ENCODE results near the gene ZNF865.

DNA sequence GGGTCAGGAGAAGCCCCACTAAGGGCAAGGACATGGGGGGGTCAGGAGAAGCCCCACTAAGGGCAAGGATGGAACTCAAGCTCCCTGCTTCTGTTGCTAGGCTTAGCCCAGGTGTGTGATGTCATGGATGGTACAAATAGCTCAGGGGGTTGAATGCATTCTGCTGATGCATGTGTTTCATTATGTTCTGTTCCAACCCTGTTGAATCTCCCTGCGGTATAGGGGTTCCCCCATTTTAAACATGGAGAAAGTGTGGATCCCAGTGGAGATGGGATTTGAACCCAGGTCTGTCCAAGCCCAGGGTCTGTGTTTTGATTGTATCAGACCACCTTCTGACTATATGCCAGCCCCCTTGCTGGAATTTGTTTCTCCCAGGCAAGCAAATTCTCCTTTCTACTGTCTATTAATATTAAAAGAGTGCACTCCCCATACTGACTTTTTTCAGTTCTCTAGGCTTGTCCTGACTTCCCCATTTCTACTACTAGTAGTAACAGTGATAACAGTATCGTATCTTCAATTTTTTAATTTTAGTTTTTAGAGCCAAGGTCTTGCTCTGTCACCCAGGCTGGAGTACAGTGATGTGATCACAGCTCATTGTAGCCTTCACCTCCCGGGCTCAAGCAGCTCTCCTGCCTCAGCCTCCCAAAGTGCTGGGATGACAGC lies 6.7 kb downstream of the ZNF865 start:
- TF ChIP-seq, protein P1, sequence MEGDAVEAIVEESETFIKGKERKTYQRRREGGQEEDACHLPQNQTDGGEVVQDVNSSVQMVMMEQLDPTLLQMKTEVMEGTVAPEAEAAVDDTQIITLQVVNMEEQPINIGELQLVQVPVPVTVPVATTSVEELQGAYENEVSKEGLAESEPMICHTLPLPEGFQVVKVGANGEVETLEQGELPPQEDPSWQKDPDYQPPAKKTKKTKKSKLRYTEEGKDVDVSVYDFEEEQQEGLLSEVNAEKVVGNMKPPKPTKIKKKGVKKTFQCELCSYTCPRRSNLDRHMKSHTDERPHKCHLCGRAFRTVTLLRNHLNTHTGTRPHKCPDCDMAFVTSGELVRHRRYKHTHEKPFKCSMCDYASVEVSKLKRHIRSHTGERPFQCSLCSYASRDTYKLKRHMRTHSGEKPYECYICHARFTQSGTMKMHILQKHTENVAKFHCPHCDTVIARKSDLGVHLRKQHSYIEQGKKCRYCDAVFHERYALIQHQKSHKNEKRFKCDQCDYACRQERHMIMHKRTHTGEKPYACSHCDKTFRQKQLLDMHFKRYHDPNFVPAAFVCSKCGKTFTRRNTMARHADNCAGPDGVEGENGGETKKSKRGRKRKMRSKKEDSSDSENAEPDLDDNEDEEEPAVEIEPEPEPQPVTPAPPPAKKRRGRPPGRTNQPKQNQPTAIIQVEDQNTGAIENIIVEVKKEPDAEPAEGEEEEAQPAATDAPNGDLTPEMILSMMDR (conservative IDR thresholded peaks at IDR 0.05 in 1 of 2, IDR thresholded peaks at IDR 0.05 in 1 of 2; ENCODE audit: low read depth in 1 of 2, low read length in 2 of 2), result no peak
- no peak for TF ChIP-seq EZH2 (IDR thresholded peaks at IDR 0.05; ENCODE audit: low read length, missing control alignments)

Measured in fibroblast of lung (primary cell).